WTC11 (cell line): ENCODE measurements around the gene GMEB2. TPM values are rescaled to one million over a fixed set of nuclear protein-coding genes. Genes with fewer than 3 reads are reported as not detected.

Experiments used
- ATAC-seq: fragments of 200-7000 bp; cut with Tn5 transposase; 2 replicates; pipeline ENCODE4 v1.10.0; 2021; ENCODE audit warnings: mild to moderate bottlenecking, moderate library complexity
- CTCF ChIA-PET: fragments of 300-600 bp; sonication (Branson Sonifier 250); formaldehyde crosslinking; loops from one replicate; lab custom pipeline; 2021; ENCODE audit warnings: antibody characterized with exemption; lab: Charles Lee
- POLR2A ChIA-PET: fragments of 350-600 bp; sonication (Branson Sonifier 250); formaldehyde crosslinking; loops from one replicate; lab custom pipeline; 2021; ENCODE audit warnings: antibody characterized with exemption; lab: Charles Lee
- DNase-seq: peaks from one replicate; pipeline ENCODE4 v3.0.0; 2021; ENCODE audit warnings: low spot score
- H3K27ac Mint-ChIP-seq: 2 replicates; pipeline ENCODE4 v1.8.0; 2021; ENCODE audit warnings: mixed read lengths
- H3K27me3 Mint-ChIP-seq: 2 replicates; pipeline ENCODE4 v1.8.0; 2021; ENCODE audit warnings: low read depth, mild to moderate bottlenecking, moderate library complexity, mixed read lengths
- H3K36me3 Mint-ChIP-seq: 2 replicates; pipeline ENCODE4 v1.8.0; 2021; ENCODE audit warnings: mixed read lengths
- H3K4me1 Mint-ChIP-seq: 2 replicates; pipeline ENCODE4 v1.8.0; 2022; ENCODE audit warnings: mixed read lengths
- H3K4me3 Mint-ChIP-seq: 2 replicates; pipeline ENCODE4 v1.8.0; 2021; ENCODE audit warnings: mild to moderate bottlenecking, moderate library complexity, mixed read lengths
- H3K9me3 Mint-ChIP-seq: 2 replicates; pipeline ENCODE4 v1.8.0; 2021; ENCODE audit warnings: mixed read lengths
- ESRRA ChIP-seq: sonication (generic); formaldehyde crosslinking; IDR thresholded peaks from 2 replicates; pipeline ENCODE4 v1.8.1; 2022; ENCODE audit warnings: mild to moderate bottlenecking, missing genetic modification reagents, borderline replicate concordance
- FOXJ3 ChIP-seq: sonication (generic); formaldehyde crosslinking; IDR thresholded peaks from 2 replicates; pipeline ENCODE4 v1.9.0; 2021; ENCODE audit warnings: missing genetic modification reagents, mild to moderate bottlenecking, borderline replicate concordance
- FOXP1 ChIP-seq: sonication (generic); formaldehyde crosslinking; IDR thresholded peaks from 2 replicates; pipeline ENCODE4 v1.8.0; 2022; ENCODE audit warnings: missing genetic modification reagents, mild to moderate bottlenecking, moderate library complexity, borderline replicate concordance
- JUN ChIP-seq: sonication (generic); formaldehyde crosslinking; IDR thresholded peaks from 2 replicates; pipeline ENCODE4 v1.8.0; 2023; ENCODE audit warnings: mild to moderate bottlenecking, missing genetic modification reagents
- MYBL2 ChIP-seq: sonication (generic); formaldehyde crosslinking; IDR thresholded peaks from 2 replicates; pipeline ENCODE4 v1.8.1; 2023; ENCODE audit warnings: mild to moderate bottlenecking, moderate library complexity, missing genetic modification reagents
- NFE2L1 ChIP-seq: sonication (generic); formaldehyde crosslinking; IDR thresholded peaks from 2 replicates; pipeline ENCODE4 v1.8.1; 2023; ENCODE audit warnings: missing genetic modification reagents
- RELA ChIP-seq: sonication (generic); formaldehyde crosslinking; IDR thresholded peaks from 2 replicates; pipeline ENCODE4 v1.8.1; 2022; ENCODE audit warnings: missing genetic modification reagents, mild to moderate bottlenecking, borderline replicate concordance
- SMAD3 ChIP-seq: sonication (generic); formaldehyde crosslinking; IDR thresholded peaks from 2 replicates; pipeline ENCODE4 v1.8.0; 2022; ENCODE audit warnings: missing genetic modification reagents, mild to moderate bottlenecking, borderline replicate concordance
- TCF7 ChIP-seq: sonication (generic); formaldehyde crosslinking; IDR thresholded peaks from 2 replicates; pipeline ENCODE4 v1.8.0; 2022; ENCODE audit warnings: mild to moderate bottlenecking, low read depth, missing genetic modification reagents, moderate library complexity
- TP53 ChIP-seq: sonication (generic); formaldehyde crosslinking; IDR thresholded peaks from 2 replicates; pipeline ENCODE4 v1.8.1; 2023; ENCODE audit warnings: mild to moderate bottlenecking, missing genetic modification reagents
- ZNF138 ChIP-seq: sonication (generic); formaldehyde crosslinking; conservative IDR thresholded peaks from 2 replicates; pipeline ENCODE4 v1.8.1; 2022; ENCODE audit warnings: mild to moderate bottlenecking, moderate library complexity, missing genetic modification reagents
- ZNF219 ChIP-seq: sonication (generic); formaldehyde crosslinking; IDR thresholded peaks from 2 replicates; pipeline ENCODE4 v1.8.0; 2023; ENCODE audit warnings: missing genetic modification reagents, mild to moderate bottlenecking, borderline replicate concordance
- ZNF263 ChIP-seq: sonication (generic); formaldehyde crosslinking; IDR thresholded peaks from 2 replicates; pipeline ENCODE4 v1.8.1; 2022; ENCODE audit warnings: low read depth, mild to moderate bottlenecking, moderate library complexity, missing genetic modification reagents
- ZNF396 ChIP-seq: fragments of 250-450 bp; sonication (Bioruptor Pico); IDR thresholded peaks from 2 replicates; pipeline ENCODE4 v1.8.0; 2021; ENCODE audit warnings: mild to moderate bottlenecking, moderate library complexity, borderline replicate concordance
- ZNF423 ChIP-seq: fragments of 250-450 bp; sonication (Bioruptor Pico); IDR thresholded peaks from 2 replicates; pipeline ENCODE4 v2.1.2; 2022; ENCODE audit warnings: mild to moderate bottlenecking, moderate library complexity
- total RNA-seq: library from RNA; stranded (reverse); gene quantifications from 3 replicates; pipeline ENCODE4 v1.2.3, GENCODE V29; 2021
- TF ChIP-seq, protein P1 (sequence below): sonication (generic); formaldehyde crosslinking; IDR thresholded peaks from 2 replicates; pipeline ENCODE4 v1.8.1; 2023; ENCODE audit warnings: mild to moderate bottlenecking, missing genetic modification reagents
- TF ChIP-seq, protein P2 (sequence below): sonication (generic); formaldehyde crosslinking; IDR thresholded peaks from 2 replicates; pipeline ENCODE4 v1.8.0; 2022; ENCODE audit warnings: mild to moderate bottlenecking, missing genetic modification reagents
- TF ChIP-seq, protein P3 (sequence below): fragments of 200-600 bp; IDR thresholded peaks from 2 replicates; pipeline ENCODE4 v1.8.0; 2022; ENCODE audit warnings: antibody characterized with exemption
- TF ChIP-seq, protein P4 (sequence below): sonication (generic); formaldehyde crosslinking; IDR thresholded peaks from 2 replicates; pipeline ENCODE4 v1.8.0; 2023; ENCODE audit warnings: mild to moderate bottlenecking, missing genetic modification reagents
- TF ChIP-seq, protein P5 (sequence below): fragments of 250-450 bp; sonication (Bioruptor Pico); IDR thresholded peaks from 2 replicates; pipeline ENCODE4 v1.9.0; 2021; ENCODE audit warnings: mild to moderate bottlenecking, borderline replicate concordance

GMEB2 gene
- total RNA-seq, 1 experiment from 2014 or later: 14.8 TPM

DNA sequence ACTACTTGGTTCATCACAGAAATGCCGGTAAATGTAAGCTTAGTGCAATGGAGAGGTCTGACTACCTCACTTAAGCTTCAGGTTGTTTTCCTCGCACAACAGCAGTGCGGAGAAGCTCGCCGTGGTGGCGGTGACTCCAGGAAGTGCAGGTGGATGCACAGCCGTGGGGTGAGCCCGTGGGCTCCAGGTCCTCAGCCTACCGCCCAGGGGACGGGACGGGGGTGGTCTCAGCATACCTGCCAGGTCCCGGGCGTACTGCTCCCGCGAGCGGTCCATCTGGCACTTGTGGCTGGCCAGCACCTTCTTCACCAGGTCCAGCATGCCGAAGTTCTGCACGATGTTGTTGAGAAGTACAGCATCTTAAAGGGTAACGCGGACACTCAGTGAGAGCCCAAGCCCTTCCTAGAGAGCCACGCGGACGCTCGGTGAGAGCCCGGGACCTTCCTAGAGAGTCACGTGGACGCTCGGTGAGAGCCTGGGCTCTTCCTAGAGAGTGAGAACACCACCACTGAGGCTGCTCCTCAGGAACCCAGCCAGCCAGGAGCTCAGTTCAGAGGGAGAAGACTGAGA is 35.0 kb downstream of the GMEB2 start:
- no peaks in the 10 kb centered on the region for H3K27me3 Mint-ChIP-seq
- H3K9me3 Mint-ChIP-seq: no peaks in the 10 kb centered on the region
- POLR2A ChIA-PET: no interaction called here
- peaks cover 12% of the 10 kb centered on the region for H3K36me3 Mint-ChIP-seq
- no peak overlapping the region for H3K27ac Mint-ChIP-seq
- H3K4me1 Mint-ChIP-seq: no peaks in the 10 kb centered on the region
- H3K4me3 Mint-ChIP-seq: no peak overlapping the region
- DNase-seq (no peak), ATAC-seq (no peak)
- CTCF ChIA-PET: no interaction called here
- TF ChIP-seq ZNF396 (CRISPR knock-in tag): no peak
- no peak for TF ChIP-seq ZNF219 (CRISPR knock-in tag)
- no peak for TF ChIP-seq JUN (CRISPR knock-in tag)
- TF ChIP-seq NFE2L1 (CRISPR knock-in tag): no peak
- no peak for TF ChIP-seq FOXP1 (CRISPR knock-in tag)
- TF ChIP-seq, protein P1, sequence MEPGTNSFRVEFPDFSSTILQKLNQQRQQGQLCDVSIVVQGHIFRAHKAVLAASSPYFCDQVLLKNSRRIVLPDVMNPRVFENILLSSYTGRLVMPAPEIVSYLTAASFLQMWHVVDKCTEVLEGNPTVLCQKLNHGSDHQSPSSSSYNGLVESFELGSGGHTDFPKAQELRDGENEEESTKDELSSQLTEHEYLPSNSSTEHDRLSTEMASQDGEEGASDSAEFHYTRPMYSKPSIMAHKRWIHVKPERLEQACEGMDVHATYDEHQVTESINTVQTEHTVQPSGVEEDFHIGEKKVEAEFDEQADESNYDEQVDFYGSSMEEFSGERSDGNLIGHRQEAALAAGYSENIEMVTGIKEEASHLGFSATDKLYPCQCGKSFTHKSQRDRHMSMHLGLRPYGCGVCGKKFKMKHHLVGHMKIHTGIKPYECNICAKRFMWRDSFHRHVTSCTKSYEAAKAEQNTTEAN (CRISPR knock-in tag): no peak
- no peak for TF ChIP-seq ZNF423 (CRISPR knock-in tag)
- no peak for TF ChIP-seq TP53
- no peak for TF ChIP-seq SMAD3 (CRISPR knock-in tag)
- TF ChIP-seq, protein P2, sequence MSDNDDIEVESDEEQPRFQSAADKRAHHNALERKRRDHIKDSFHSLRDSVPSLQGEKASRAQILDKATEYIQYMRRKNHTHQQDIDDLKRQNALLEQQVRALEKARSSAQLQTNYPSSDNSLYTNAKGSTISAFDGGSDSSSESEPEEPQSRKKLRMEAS (CRISPR knock-in tag): no peak
- no peak for TF ChIP-seq ZNF138 (CRISPR knock-in tag)
- TF ChIP-seq, protein P3, sequence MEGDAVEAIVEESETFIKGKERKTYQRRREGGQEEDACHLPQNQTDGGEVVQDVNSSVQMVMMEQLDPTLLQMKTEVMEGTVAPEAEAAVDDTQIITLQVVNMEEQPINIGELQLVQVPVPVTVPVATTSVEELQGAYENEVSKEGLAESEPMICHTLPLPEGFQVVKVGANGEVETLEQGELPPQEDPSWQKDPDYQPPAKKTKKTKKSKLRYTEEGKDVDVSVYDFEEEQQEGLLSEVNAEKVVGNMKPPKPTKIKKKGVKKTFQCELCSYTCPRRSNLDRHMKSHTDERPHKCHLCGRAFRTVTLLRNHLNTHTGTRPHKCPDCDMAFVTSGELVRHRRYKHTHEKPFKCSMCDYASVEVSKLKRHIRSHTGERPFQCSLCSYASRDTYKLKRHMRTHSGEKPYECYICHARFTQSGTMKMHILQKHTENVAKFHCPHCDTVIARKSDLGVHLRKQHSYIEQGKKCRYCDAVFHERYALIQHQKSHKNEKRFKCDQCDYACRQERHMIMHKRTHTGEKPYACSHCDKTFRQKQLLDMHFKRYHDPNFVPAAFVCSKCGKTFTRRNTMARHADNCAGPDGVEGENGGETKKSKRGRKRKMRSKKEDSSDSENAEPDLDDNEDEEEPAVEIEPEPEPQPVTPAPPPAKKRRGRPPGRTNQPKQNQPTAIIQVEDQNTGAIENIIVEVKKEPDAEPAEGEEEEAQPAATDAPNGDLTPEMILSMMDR: no peak
- TF ChIP-seq, protein P4, sequence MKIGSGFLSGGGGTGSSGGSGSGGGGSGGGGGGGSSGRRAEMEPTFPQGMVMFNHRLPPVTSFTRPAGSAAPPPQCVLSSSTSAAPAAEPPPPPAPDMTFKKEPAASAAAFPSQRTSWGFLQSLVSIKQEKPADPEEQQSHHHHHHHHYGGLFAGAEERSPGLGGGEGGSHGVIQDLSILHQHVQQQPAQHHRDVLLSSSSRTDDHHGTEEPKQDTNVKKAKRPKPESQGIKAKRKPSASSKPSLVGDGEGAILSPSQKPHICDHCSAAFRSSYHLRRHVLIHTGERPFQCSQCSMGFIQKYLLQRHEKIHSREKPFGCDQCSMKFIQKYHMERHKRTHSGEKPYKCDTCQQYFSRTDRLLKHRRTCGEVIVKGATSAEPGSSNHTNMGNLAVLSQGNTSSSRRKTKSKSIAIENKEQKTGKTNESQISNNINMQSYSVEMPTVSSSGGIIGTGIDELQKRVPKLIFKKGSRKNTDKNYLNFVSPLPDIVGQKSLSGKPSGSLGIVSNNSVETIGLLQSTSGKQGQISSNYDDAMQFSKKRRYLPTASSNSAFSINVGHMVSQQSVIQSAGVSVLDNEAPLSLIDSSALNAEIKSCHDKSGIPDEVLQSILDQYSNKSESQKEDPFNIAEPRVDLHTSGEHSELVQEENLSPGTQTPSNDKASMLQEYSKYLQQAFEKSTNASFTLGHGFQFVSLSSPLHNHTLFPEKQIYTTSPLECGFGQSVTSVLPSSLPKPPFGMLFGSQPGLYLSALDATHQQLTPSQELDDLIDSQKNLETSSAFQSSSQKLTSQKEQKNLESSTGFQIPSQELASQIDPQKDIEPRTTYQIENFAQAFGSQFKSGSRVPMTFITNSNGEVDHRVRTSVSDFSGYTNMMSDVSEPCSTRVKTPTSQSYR (CRISPR knock-in tag): no peak

DNA sequence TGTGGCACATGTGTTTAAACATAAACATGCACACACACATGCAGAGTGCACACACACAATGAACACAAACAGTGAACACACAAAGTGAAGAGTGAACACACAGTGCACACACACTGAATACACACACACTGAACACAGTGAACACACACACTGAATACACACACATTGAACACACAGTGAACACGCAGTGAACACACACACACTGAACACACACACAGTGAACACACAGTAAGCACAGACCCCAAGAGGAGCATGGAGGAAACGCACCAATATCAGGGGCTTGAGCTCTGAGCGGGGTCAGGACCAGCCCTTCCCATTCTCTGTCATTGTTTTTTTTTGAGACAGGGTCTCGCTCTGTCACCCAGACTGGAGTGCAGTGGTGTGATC is 35.8 kb downstream of the GMEB2 start:
- TF ChIP-seq MYBL2 (CRISPR knock-in tag): no peak
- no peak for TF ChIP-seq FOXJ3 (CRISPR knock-in tag)
- no peak for TF ChIP-seq RELA
- TF ChIP-seq, protein P5, sequence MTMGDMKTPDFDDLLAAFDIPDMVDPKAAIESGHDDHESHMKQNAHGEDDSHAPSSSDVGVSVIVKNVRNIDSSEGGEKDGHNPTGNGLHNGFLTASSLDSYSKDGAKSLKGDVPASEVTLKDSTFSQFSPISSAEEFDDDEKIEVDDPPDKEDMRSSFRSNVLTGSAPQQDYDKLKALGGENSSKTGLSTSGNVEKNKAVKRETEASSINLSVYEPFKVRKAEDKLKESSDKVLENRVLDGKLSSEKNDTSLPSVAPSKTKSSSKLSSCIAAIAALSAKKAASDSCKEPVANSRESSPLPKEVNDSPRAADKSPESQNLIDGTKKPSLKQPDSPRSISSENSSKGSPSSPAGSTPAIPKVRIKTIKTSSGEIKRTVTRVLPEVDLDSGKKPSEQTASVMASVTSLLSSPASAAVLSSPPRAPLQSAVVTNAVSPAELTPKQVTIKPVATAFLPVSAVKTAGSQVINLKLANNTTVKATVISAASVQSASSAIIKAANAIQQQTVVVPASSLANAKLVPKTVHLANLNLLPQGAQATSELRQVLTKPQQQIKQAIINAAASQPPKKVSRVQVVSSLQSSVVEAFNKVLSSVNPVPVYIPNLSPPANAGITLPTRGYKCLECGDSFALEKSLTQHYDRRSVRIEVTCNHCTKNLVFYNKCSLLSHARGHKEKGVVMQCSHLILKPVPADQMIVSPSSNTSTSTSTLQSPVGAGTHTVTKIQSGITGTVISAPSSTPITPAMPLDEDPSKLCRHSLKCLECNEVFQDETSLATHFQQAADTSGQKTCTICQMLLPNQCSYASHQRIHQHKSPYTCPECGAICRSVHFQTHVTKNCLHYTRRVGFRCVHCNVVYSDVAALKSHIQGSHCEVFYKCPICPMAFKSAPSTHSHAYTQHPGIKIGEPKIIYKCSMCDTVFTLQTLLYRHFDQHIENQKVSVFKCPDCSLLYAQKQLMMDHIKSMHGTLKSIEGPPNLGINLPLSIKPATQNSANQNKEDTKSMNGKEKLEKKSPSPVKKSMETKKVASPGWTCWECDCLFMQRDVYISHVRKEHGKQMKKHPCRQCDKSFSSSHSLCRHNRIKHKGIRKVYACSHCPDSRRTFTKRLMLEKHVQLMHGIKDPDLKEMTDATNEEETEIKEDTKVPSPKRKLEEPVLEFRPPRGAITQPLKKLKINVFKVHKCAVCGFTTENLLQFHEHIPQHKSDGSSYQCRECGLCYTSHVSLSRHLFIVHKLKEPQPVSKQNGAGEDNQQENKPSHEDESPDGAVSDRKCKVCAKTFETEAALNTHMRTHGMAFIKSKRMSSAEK (CRISPR knock-in tag): no peak
- no peak for TF ChIP-seq ESRRA (CRISPR knock-in tag)
- no peak for TF ChIP-seq TCF7 (CRISPR knock-in tag)
- no peak for TF ChIP-seq ZNF263 (CRISPR knock-in tag)
- TF ChIP-seq, all 79 proteins: peak for 0
- POLR2A ChIA-PET: no interaction called here
- Mint-ChIP-seq H3K36me3 (peaks cover 12% of the 10 kb centered on the region), H3K4me3 (no peak overlapping the region), H3K4me1 (no peaks in the 10 kb centered on the region), H3K27ac (peak overlapping the region; percentile 17; the same call in 1 of the 2 replicates), H3K27me3 (no peaks in the 10 kb centered on the region), H3K9me3 (no peaks in the 10 kb centered on the region)
- CTCF ChIA-PET: no interaction called here
- DNase-seq: no peak
- no peak for ATAC-seq
